Measurements from ENCODE around the gene NPAS3. TPM values are rescaled to one million over a fixed set of nuclear protein-coding genes. Genes with fewer than 3 reads are reported as not detected.

Gene NPAS3
- total RNA-seq, 1 experiment from 2014 or later = not detected

DNA sequence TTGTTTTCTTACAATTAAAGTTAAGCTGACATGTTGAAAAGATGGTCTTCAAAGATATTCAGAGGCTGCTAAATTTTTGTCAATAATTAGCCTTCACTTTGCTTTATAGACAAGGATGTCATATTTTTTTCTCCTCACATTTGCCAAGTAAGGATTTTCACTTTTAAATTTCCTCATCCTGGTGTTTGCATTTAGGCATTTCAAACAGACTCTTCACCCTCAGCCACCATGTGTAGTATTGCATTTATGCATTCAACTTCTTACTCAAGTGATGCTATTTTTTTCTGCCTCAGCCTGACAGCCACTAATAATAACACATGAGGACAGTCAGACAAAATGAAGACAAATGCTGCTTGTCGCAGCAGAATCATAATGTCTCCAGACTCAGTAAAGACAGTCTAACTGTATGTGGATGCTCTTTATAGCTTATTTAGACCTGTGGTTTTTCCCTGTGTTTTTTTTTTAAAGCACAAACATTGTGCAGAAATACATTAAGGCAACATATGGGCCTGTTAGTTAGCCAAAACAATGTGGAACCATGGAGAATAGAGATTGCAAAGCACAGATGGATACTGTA lies 481.5 kb downstream of the NPAS3 start:
- no peaks in the 10 kb centered on the region for H3K79me2 ChIP-seq (ENCODE audit: low read depth)
- no peaks in the 10 kb centered on the region for H4K20me1 ChIP-seq (ENCODE audit: insufficient read depth)
- H3K4me2 ChIP-seq = no peak overlapping the region
- no peaks in the 10 kb centered on the region for H3K4me1 ChIP-seq (replicated peaks; ENCODE audit: insufficient read depth)
- no peaks in the 10 kb centered on the region for H3K27me3 ChIP-seq (ENCODE audit: insufficient read depth, low read depth)
- TF ChIP-seq, protein P1, sequence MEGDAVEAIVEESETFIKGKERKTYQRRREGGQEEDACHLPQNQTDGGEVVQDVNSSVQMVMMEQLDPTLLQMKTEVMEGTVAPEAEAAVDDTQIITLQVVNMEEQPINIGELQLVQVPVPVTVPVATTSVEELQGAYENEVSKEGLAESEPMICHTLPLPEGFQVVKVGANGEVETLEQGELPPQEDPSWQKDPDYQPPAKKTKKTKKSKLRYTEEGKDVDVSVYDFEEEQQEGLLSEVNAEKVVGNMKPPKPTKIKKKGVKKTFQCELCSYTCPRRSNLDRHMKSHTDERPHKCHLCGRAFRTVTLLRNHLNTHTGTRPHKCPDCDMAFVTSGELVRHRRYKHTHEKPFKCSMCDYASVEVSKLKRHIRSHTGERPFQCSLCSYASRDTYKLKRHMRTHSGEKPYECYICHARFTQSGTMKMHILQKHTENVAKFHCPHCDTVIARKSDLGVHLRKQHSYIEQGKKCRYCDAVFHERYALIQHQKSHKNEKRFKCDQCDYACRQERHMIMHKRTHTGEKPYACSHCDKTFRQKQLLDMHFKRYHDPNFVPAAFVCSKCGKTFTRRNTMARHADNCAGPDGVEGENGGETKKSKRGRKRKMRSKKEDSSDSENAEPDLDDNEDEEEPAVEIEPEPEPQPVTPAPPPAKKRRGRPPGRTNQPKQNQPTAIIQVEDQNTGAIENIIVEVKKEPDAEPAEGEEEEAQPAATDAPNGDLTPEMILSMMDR (conservative IDR thresholded peaks at IDR 0.05) = no peak
- TF ChIP-seq EZH2 (IDR thresholded peaks at IDR 0.05; ENCODE audit: low read depth) = no peak
- no peak overlapping the region for H2AFZ ChIP-seq
- H3K27ac ChIP-seq = no peak overlapping the region
- CTCF ChIA-PET = no interaction called here
- no peaks in the 10 kb centered on the region for H3F3A ChIP-seq (ENCODE audit: insufficient read depth, low read depth)
- intact Hi-C loops (cut with micrococcal nuclease; ENCODE audit: unreplicated experiment) = no loop called here
- H3K9me3 ChIP-seq (ENCODE audit: insufficient read depth, low read depth) = no peaks in the 10 kb centered on the region
- POLR2A ChIA-PET (ENCODE audit: unreplicated experiment) = no interaction called here
- no peaks in the 10 kb centered on the region for H3K36me3 ChIP-seq (ENCODE audit: low read depth)
- DNase-seq = no peak
- H3K4me3 ChIP-seq = no peak overlapping the region
- H3K9me2 ChIP-seq (ENCODE audit: insufficient read depth) = no peaks in the 10 kb centered on the region
- no TSS peak for BruUV-seq (replicated peaks)

DNA sequence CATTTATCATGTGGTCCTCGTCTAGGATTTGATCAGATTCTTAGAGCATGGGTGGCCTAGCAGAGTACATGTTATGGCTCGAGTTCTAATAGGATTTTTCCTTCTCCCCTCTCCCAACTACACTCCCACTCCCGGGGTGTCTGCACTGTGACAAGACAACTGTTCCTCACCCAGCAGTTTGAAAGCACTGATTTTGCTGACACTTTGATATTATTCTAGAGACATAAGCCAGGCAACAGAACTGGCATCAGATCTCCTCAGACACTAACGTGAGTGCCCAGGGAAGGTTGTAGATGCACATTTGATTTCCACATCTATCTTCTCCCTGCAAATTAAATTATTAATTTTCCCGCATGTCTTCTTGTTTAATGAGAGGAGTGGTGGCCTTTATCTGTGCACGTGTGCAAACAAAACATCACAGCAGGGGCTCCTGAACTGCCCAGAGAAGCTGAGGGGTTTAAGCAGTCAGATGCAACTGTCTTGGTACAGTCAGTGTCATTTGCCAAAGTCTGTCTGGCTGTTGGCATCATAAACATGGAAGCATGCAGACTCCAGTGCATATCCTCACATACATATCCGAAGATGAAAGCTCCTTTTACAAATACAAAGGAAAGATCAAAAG lies 491.8 kb downstream of the NPAS3 start:
- Histone ChIP-seq H3K27ac (no peak overlapping the region), H3K4me2 (no peak overlapping the region), H3K4me1 (replicated peaks; ENCODE audit: insufficient read depth) (no peaks in the 10 kb centered on the region), H4K20me1 (ENCODE audit: insufficient read depth) (no peaks in the 10 kb centered on the region), H3K79me2 (ENCODE audit: low read depth) (no peaks in the 10 kb centered on the region), H3K4me3 (no peak overlapping the region), H3K27me3 (ENCODE audit: insufficient read depth, low read depth) (no peaks in the 10 kb centered on the region), H2AFZ (no peak overlapping the region), H3F3A (ENCODE audit: insufficient read depth, low read depth) (no peaks in the 10 kb centered on the region), H3K36me3 (ENCODE audit: low read depth) (no peaks in the 10 kb centered on the region), H3K9me3 (ENCODE audit: insufficient read depth, low read depth) (no peaks in the 10 kb centered on the region), H3K9me2 (ENCODE audit: insufficient read depth) (no peaks in the 10 kb centered on the region)
- no peak for DNase-seq
- ChIA-PET CTCF (no interaction called here), POLR2A (ENCODE audit: unreplicated experiment) (no interaction called here)
- TF ChIP-seq, protein P1 (conservative IDR thresholded peaks at IDR 0.05) = no peak
- TF ChIP-seq EZH2 (IDR thresholded peaks at IDR 0.05; ENCODE audit: low read depth) = no peak
- no TSS peak for BruUV-seq (replicated peaks)
- intact Hi-C loops (cut with micrococcal nuclease; ENCODE audit: unreplicated experiment) = loop anchor here (10.0 kb wide), 2 partner anchors 246 to 836 kb away; no protein-coding TSS in a partner anchor

DNA sequence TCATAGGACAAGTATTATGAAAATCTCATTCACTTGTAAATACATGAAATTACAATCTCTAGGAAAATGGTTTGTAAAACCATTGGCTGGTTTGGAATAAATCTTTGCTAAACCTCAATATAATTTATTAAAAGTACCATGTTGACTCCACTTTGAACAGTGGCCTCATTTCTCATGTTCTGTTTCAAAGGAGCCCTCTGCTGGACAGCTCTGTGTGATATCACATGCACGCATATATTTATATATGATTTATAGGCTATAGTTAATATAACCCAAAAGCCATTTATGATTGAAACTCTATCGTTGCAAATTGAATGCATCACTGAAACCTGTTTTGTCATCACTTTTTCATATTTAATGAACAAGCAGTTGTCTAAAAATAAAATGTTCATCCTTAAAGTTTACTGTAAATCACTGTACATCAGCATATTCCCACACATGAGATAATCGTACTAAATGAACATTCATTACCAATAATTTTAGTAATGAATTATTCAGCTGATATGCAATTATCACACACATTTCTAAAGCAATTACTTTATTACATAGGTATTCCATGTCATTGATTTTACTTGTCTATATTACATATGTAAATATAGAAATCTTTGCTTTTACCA lies 493.8 kb downstream of the NPAS3 start:
- peak in 1 of 2 experiments; percentile 6 for DNase-seq
- Histone ChIP-seq H3K36me3 (ENCODE audit: low read depth) (no peaks in the 10 kb centered on the region), H4K20me1 (ENCODE audit: insufficient read depth) (no peaks in the 10 kb centered on the region), H3K27me3 (ENCODE audit: insufficient read depth, low read depth) (no peaks in the 10 kb centered on the region), H3K9me3 (ENCODE audit: insufficient read depth, low read depth) (no peaks in the 10 kb centered on the region), H3K9me2 (ENCODE audit: insufficient read depth) (no peaks in the 10 kb centered on the region), H3K79me2 (ENCODE audit: low read depth) (no peaks in the 10 kb centered on the region), H2AFZ (no peak overlapping the region), H3K27ac (no peak overlapping the region), H3K4me2 (no peak overlapping the region), H3K4me3 (no peak overlapping the region), H3K4me1 (replicated peaks; ENCODE audit: insufficient read depth) (no peaks in the 10 kb centered on the region), H3F3A (ENCODE audit: insufficient read depth, low read depth) (no peaks in the 10 kb centered on the region)
- ChIA-PET CTCF (interaction anchor here (0.8 kb wide), 1 partner anchor 237 kb away, joined by 3 read pairs; no protein-coding TSS in a partner anchor), POLR2A (ENCODE audit: unreplicated experiment) (no interaction called here)
- TF ChIP-seq EZH2 (IDR thresholded peaks at IDR 0.05; ENCODE audit: low read depth) = no peak
- TF ChIP-seq, protein P1 (conservative IDR thresholded peaks at IDR 0.05) = peak; percentile 60
- BruUV-seq (replicated peaks) = no TSS peak
- intact Hi-C loops (cut with micrococcal nuclease; ENCODE audit: unreplicated experiment) = loop anchor here (1.0 to 10.0 kb wide), 3 partner anchors 248 to 838 kb away; no protein-coding TSS in a partner anchor
